Suppressor macrophage treated with lipopolysaccharide for 4 hours (primary cell): ENCODE results near the gene HDAC11.

Experiments
- DNase-seq: peaks from one replicate; pipeline ENCODE4 v3.0.0-alpha.2; 2020

The HDAC11 gene

GRCh38 chr3:13470894-13471574 lies 9.1 kb upstream of the HDAC11 start:
- DNase-seq = no peak

GRCh38 chr3:13472286-13472685 lies 7.8 kb upstream of the HDAC11 start:
- no peak for DNase-seq

- no peak for DNase-seq
Measured at GRCh38 chr3:13473020-13473419, 7.1 kb upstream of the HDAC11 start.

GRCh38 chr3:13474021-13474420 lies 6.1 kb upstream of the HDAC11 start:
- no peak for DNase-seq

GRCh38 chr3:13474776-13475303 lies 5.3 kb upstream of the HDAC11 start:
- DNase-seq = no peak

GRCh38 chr3:13475871-13476590 lies 4.1 kb upstream of the HDAC11 start:
- no peak for DNase-seq

- no peak for DNase-seq
Measured at GRCh38 chr3:13477943-13478342, 2.2 kb upstream of the HDAC11 start.

- peak; percentile 47 for DNase-seq
Measured at GRCh38 chr3:13479332-13479581, 849 bp upstream of the HDAC11 start.

GRCh38 chr3:13480340-13481318 lies 523 bp downstream of the HDAC11 start:
- peak; percentile 35 for DNase-seq

- no peak for DNase-seq
Measured at GRCh38 chr3:13482106-13482690, 2.1 kb downstream of the HDAC11 start.

GRCh38 chr3:13483286-13483685 lies 3.2 kb downstream of the HDAC11 start:
- no peak for DNase-seq

GRCh38 chr3:13483988-13484695 lies 4.0 kb downstream of the HDAC11 start:
- no peak for DNase-seq

GRCh38 chr3:13484851-13485590 lies 4.9 kb downstream of the HDAC11 start:
- no peak for DNase-seq

- DNase-seq = peak; percentile 39
Measured at GRCh38 chr3:13485630-13486562, 5.8 kb downstream of the HDAC11 start.

GRCh38 chr3:13487403-13487802 lies 7.3 kb downstream of the HDAC11 start:
- DNase-seq = no peak

- no peak for DNase-seq
Measured at GRCh38 chr3:13491206-13491974, 11.3 kb downstream of the HDAC11 start.

GRCh38 chr3:13492048-13492447 lies 11.9 kb downstream of the HDAC11 start:
- DNase-seq = no peak

GRCh38 chr3:13492976-13493866 lies 13.1 kb downstream of the HDAC11 start:
- DNase-seq = no peak
